ENCODE results near the gene PLD4.

GRCh38 chr14:104938960-104939359 is 14.3 kb downstream of the PLD4 start:
- TF ChIP-seq, protein P1, sequence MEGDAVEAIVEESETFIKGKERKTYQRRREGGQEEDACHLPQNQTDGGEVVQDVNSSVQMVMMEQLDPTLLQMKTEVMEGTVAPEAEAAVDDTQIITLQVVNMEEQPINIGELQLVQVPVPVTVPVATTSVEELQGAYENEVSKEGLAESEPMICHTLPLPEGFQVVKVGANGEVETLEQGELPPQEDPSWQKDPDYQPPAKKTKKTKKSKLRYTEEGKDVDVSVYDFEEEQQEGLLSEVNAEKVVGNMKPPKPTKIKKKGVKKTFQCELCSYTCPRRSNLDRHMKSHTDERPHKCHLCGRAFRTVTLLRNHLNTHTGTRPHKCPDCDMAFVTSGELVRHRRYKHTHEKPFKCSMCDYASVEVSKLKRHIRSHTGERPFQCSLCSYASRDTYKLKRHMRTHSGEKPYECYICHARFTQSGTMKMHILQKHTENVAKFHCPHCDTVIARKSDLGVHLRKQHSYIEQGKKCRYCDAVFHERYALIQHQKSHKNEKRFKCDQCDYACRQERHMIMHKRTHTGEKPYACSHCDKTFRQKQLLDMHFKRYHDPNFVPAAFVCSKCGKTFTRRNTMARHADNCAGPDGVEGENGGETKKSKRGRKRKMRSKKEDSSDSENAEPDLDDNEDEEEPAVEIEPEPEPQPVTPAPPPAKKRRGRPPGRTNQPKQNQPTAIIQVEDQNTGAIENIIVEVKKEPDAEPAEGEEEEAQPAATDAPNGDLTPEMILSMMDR (conservative IDR thresholded peaks at IDR 0.05; ENCODE audit: low read length) = no peak
- TF ChIP-seq EZH2phosphoT487 (IDR thresholded peaks at IDR 0.05; ENCODE audit: borderline replicate concordance) = no peak

Measured in Loucy (cell line).